Sigmoid colon (tissue), 7 donors: ENCODE results near the gene FSD1L. TPM values are rescaled to one million over a fixed set of nuclear protein-coding genes. Genes with fewer than 3 reads are reported as not detected.
A peak's percentile ranks its signal among the peaks of the same experiment; 100 is the strongest.

Experiments
- DNase-seq: peaks from one replicate; pipeline ENCODE4 v3.0.0-alpha.2; 2019
- H3K27ac ChIP-seq, 4 donors: fragments of 200-600 bp; sonication (generic); one replicate each; pipeline ENCODE4 v1.5.1; 2016 to 2019; ENCODE audit warnings: mild to moderate bottlenecking in 1 of 4
- H3K27me3 ChIP-seq, 3 donors: fragments of 200-600 bp; sonication (generic); one replicate each; pipeline ENCODE4 v1.5.1; 2019; ENCODE audit warnings: mild to moderate bottlenecking in 1 of 3
- H3K36me3 ChIP-seq, 4 donors: fragments of 200-600 bp; sonication (generic); one replicate each; pipeline ENCODE4 v1.5.1; 2016 to 2019
- H3K4me1 ChIP-seq, 4 donors: fragments of 200-600 bp; sonication (generic); one replicate each; pipeline ENCODE4 v1.5.1; 2017 to 2019
- H3K4me3 ChIP-seq, 4 donors: fragments of 200-600 bp; sonication (generic); one replicate each; pipeline ENCODE4 v1.5.1; 2017 to 2019; ENCODE audit warnings: mild to moderate bottlenecking in 2 of 4, moderate library complexity in 1 of 4
- H3K9me3 ChIP-seq, 4 donors: fragments of 200-600 bp in 3 of 4; sonication (generic) in 3 of 4; one replicate each; pipeline versions ENCODE4 v1.5.1 to v1.6.1; 2013 to 2019
- EP300 ChIP-seq, 4 donors: sonication (generic); formaldehyde crosslinking; IDR thresholded peaks; one replicate each; pipeline ENCODE4 v1.6.1; 2017; ENCODE audit warnings: antibody characterized with exemption in 4 of 4
- POLR2A ChIP-seq, 2 donors: fragments of 450-650 bp; IDR thresholded peaks; one replicate each; pipeline ENCODE4 v1.6.1; 2016; ENCODE audit warnings: antibody characterized with exemption in 2 of 2, mild to moderate bottlenecking in 2 of 2, moderate library complexity in 2 of 2
- POLR2AphosphoS5 ChIP-seq, 4 donors: sonication (generic); formaldehyde crosslinking; IDR thresholded peaks; one replicate each; pipeline ENCODE4 v1.6.1; 2017; ENCODE audit warnings: antibody characterized with exemption in 4 of 4
- WGBS, 2 donors: extraction: QIAGEN DNeasy Blood & Tissue Kit; methylation state at CpG; one replicate each; pipeline ENCODE4 v1.1.7; 2013; 5-methylcytosine and 5-hydroxymethylcytosine counted together
- intact Hi-C: fragments of 100-400 bp; cut with DNase I; formaldehyde crosslinking; loops from one replicate; pipeline ENCODE4 v1.15.1; 2023
- polyA plus RNA-seq, 3 donors: library from polyadenylated mRNA; stranded (reverse); fragments of 200-250 nt; gene quantifications; one replicate each; pipeline ENCODE4 v1.2.3, GENCODE V29; 2013
- total RNA-seq, 4 donors: library from RNA; depleted of rRNA; stranded (reverse); fragments of >200 nt; gene quantifications; one replicate each; pipeline ENCODE4 v1.1.0, GENCODE V29; 2016
- TF ChIP-seq, protein P1 (sequence below), 4 experiments: fragments of 450-650 bp in 3 of 4; fragments of 200-600 bp in 1 of 4; IDR thresholded peaks; one replicate each; pipeline ENCODE4 v1.5.1; 2016 to 2019; ENCODE audit warnings: antibody characterized with exemption in 4 of 4, mild to moderate bottlenecking in 3 of 4, moderate library complexity in 2 of 4
- donor health status: healthy with polysubstance abuse.
- donor health status: Bipolar disorder and iron deficiency.
- donor health status: healthy.

FSD1L gene
- total RNA-seq: 1 to 10 TPM; 3.9 to 6.4 (median 4.7) TPM
- 1 to 10 TPM; 1.2 to 1.6 (median 1.2) TPM for polyA plus RNA-seq

- WGBS, 2 donors: 1% methylated on average over 87 of the region's 87 CpGs
- intact Hi-C loops: no loop called here
- H3K36me3 ChIP-seq: no peaks in the 10 kb centered on the region
These were observed at the start of gene FSD1L for GRCh38 chr9:105447814-105448812. TSS of gene FSD1L (plus strand) at chr9:105448034. CDS start at chr9:105448221, 187 bp downstream.

DNA sequence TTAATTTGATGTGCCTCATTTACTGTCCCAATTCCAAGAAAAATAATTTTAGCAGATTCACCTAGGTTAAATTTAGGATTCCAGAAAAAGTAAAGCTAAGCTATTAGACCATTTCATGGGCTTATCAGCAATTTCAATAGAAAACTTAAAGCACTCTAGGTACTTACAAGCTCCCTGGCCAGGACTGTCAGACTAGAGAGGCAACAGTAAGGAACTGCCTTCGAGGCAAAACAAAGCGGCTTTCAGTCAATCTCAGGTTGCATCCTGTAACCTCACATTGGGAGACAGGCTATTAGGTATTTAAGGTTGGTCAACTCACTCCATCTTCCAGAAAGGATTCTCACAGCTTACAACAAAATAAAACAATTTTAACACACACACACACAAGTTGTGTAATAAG, 48.7 kb upstream of the FSD1L start:
- no peak overlapping the region for H3K4me3 ChIP-seq
- H3K27ac ChIP-seq: no peak overlapping the region
- H3K9me3 ChIP-seq: no peaks in the 10 kb centered on the region
- WGBS, 2 donors: 91 to 96% methylated on average over 2 of the region's 2 CpGs
- H3K27me3 ChIP-seq: no peaks in the 10 kb centered on the region
- no peak for TF ChIP-seq POLR2AphosphoS5 (IDR thresholded peaks at IDR 0.05)
- no peak for DNase-seq
- H3K36me3 ChIP-seq: no peaks in the 10 kb centered on the region
- H3K4me1 ChIP-seq: no peaks in the 10 kb centered on the region
- intact Hi-C loops: no loop called here

More at GRCh38 chr9:105447814-105448812, at the start of gene FSD1L:
- Histone ChIP-seq H3K4me3 (peak within 1 kb of the TSS; percentile 88 to 97 (median 92)), H3K27ac (peak within 1 kb of the TSS; percentile 77 to 86 (median 82)), H3K27me3 (no peaks in the 10 kb centered on the region), H3K9me3 (no peaks in the 10 kb centered on the region), H3K4me1 (peaks cover 0 to 23% (median 15%) of the 10 kb centered on the region in 4 donors)
- DNase-seq: peak; percentile 97
- TF ChIP-seq POLR2AphosphoS5 (IDR thresholded peaks at IDR 0.05) (peak in 3 of 4 donors; percentile 65 to 68 (median 65)), POLR2A (IDR thresholded peaks at IDR 0.05) (no peak), EP300 (IDR thresholded peaks at IDR 0.05) (no peak)

DNA sequence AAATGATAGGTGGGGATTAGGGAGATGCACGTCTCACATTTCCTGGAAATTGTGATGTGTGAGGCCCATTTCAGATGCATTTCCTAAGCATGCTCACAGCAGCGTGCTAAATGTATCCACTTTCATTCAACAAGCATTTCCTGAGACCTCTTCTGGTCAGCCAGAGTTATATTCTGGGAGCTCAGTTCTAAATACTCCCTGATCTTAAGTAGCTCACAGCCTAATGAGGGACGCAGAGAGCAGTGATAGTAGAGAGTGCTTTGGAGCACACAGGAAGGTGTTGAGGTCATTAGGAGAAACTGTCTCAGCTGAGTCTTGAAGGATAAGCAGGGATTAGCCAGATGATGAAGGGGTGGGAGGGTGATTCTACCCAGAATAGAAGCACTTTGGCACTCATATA, 46.2 kb upstream of the FSD1L start:
- Histone ChIP-seq H3K27me3 (no peaks in the 10 kb centered on the region), H3K4me3 (no peak overlapping the region), H3K9me3 (no peaks in the 10 kb centered on the region), H3K4me1 (no peaks in the 10 kb centered on the region), H3K27ac (no peak overlapping the region), H3K36me3 (no peaks in the 10 kb centered on the region)
- intact Hi-C loops: no loop called here
- TF ChIP-seq EP300 (IDR thresholded peaks at IDR 0.05): no peak
- no peak for TF ChIP-seq POLR2A (IDR thresholded peaks at IDR 0.05)
- TF ChIP-seq, protein P1, sequence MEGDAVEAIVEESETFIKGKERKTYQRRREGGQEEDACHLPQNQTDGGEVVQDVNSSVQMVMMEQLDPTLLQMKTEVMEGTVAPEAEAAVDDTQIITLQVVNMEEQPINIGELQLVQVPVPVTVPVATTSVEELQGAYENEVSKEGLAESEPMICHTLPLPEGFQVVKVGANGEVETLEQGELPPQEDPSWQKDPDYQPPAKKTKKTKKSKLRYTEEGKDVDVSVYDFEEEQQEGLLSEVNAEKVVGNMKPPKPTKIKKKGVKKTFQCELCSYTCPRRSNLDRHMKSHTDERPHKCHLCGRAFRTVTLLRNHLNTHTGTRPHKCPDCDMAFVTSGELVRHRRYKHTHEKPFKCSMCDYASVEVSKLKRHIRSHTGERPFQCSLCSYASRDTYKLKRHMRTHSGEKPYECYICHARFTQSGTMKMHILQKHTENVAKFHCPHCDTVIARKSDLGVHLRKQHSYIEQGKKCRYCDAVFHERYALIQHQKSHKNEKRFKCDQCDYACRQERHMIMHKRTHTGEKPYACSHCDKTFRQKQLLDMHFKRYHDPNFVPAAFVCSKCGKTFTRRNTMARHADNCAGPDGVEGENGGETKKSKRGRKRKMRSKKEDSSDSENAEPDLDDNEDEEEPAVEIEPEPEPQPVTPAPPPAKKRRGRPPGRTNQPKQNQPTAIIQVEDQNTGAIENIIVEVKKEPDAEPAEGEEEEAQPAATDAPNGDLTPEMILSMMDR (IDR thresholded peaks at IDR 0.05): no peak
- no peak for TF ChIP-seq POLR2AphosphoS5 (IDR thresholded peaks at IDR 0.05)
- no peak for DNase-seq
- 66 to 72% methylated on average over 3 of the region's 3 CpGs for WGBS, 2 donors

DNA sequence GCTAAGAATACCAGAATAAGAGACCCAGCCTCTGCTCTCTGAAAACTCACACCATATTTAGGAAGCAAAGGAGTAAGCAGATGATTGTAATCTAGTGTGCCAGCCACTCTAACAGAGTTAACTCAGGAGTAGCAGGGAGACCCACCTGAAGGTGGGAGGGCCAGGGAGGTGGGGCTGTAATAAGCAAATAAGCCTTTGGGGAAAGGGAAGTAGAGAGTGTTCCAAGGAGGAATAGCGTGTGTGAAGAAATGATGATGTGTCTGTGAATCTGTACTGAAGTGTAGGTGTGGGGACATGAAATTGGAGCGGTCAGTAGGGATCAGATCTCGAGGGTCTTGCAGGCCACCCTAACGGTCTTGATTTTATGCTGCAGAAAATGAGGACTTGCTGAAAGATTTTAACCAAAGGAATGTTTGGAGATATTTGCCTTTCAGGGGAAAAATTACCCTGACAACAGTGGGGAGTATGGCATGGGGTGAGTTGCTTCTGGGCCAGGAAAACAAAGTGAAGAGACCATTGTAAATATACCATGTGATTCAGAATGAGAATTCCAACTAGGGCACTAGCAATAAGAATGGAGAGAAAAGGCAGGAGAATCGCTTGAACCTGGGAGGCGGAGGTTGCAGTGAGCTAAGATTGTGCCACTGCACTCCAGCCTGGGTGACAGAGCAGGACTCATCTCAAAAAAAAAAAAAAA, 44.1 kb upstream of the FSD1L start:
- Histone ChIP-seq H3K9me3 (no peaks in the 10 kb centered on the region), H3K4me1 (no peaks in the 10 kb centered on the region), H3K27ac (no peak overlapping the region), H3K27me3 (no peaks in the 10 kb centered on the region), H3K36me3 (no peaks in the 10 kb centered on the region), H3K4me3 (no peak overlapping the region)
- TF ChIP-seq POLR2AphosphoS5 (IDR thresholded peaks at IDR 0.05): no peak
- TF ChIP-seq EP300 (IDR thresholded peaks at IDR 0.05): no peak
- TF ChIP-seq POLR2A (IDR thresholded peaks at IDR 0.05): no peak
- TF ChIP-seq, protein P1 (IDR thresholded peaks at IDR 0.05): no peak
- intact Hi-C loops: no loop called here
- DNase-seq: no peak
- 70 to 74% methylated on average over 6 of the region's 6 CpGs for WGBS, 2 donors

- Histone ChIP-seq H3K36me3 (no peaks in the 10 kb centered on the region), H3K4me3 (no peak overlapping the region), H3K4me1 (no peaks in the 10 kb centered on the region), H3K9me3 (peaks cover 0 to 3% (median 0%) of the 10 kb centered on the region in 4 donors), H3K27ac (no peak overlapping the region), H3K27me3 (no peaks in the 10 kb centered on the region)
- no peak for TF ChIP-seq POLR2A (IDR thresholded peaks at IDR 0.05)
- TF ChIP-seq EP300 (IDR thresholded peaks at IDR 0.05): no peak
- no peak for TF ChIP-seq POLR2AphosphoS5 (IDR thresholded peaks at IDR 0.05)
- TF ChIP-seq, protein P1 (IDR thresholded peaks at IDR 0.05): no peak
- WGBS, 2 donors: 26 to 78% methylated on average over 6 of the region's 6 CpGs
- no peak for DNase-seq
- intact Hi-C loops: no loop called here
These were observed 42.2 kb upstream of the FSD1L start for GRCh38 chr9:105405514-105406131.
